SU-DHL-6 (cell line): ENCODE measurements around the gene TNFRSF1B.

Source experiments
- CTCF ChIP-seq: fragments of 200-600 bp; sonication (generic); IDR thresholded peaks from one replicate; pipeline ENCODE4 v1.5.1; 2017; ENCODE audit warnings: antibody characterized with exemption, mild to moderate bottlenecking, low read length, moderate library complexity; ENCODE audit not compliant: insufficient read depth, poor library complexity, severe bottlenecking
- EZH2phosphoT487 ChIP-seq: fragments of 200-600 bp; sonication (generic), shearing (Covaris generic); conservative IDR thresholded peaks from 2 replicates; pipeline ENCODE4 v1.6.1; 2018; ENCODE audit warnings: mild to moderate bottlenecking, antibody characterized with exemption, low read length, moderate library complexity, mixed read lengths

GRCh38 chr1:12148160-12148957 lies 18.4 kb upstream of the TNFRSF1B start:
- TF ChIP-seq CTCF (no peak), EZH2phosphoT487 (no peak)
